Kidney tubule cell (primary cell): ENCODE data around the gene TBC1D22B.

Source experiments
- DNase-seq: peaks from one replicate; pipeline ENCODE4 v3.0.0-alpha.2; 2018; ENCODE audit warnings: low spot score

TBC1D22B gene

GRCh38 chr6:37239950-37240713, 17.4 kb upstream of the TBC1D22B start:
- peak; percentile 100 for DNase-seq

DNA sequence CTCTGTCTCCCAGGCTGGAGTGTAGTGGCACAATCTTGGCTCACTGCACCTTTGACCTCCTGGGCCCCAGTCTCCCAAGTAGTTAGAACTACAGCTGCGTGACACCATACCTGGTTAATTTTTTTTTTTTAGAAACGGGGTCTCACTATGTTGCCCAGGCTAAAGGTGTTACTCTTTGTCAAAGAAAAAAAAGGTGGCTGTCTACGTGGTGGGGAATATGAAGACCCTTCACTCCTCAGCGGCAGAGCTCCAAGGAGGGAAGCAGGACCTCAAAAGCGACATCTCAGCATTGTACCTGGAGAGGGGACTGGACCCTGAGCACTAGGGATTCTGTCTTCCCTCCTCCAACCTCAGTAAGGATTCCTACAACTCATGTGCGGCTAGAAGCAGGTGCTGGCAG, 16.4 kb upstream of the TBC1D22B start:
- DNase-seq: no peak

DNA sequence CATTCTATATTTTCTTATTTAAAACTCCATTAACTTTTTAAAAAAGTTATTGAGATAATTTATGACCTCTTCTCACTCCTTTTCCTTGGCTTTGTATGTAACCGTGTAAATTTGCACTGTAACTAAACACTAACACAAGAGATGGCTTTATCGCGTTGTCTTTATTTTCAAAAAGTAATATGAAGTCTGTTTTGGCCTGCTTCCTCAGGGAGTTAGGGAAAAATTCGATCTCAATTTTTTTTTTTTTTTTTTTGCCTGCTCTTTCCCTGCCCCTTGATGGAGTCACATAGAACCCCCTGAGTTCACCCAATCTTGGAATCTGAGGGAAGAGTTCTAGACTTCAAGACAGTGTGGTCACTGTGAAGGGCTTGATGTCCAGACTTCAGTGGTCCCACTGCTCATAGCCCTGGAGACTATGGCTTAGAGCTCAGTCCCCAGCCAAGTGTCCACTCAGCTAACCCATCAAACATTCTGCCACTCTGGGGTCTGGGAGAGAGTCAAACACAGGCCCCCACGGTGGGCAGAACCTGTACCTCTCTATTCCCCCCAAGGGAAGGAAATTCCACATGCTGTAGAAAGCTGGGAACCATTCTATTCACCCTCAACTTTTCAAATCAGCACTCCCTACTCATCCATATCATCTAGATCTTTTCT, 15.7 kb upstream of the TBC1D22B start:
- DNase-seq: no peak

- DNase-seq: peak; percentile 99
These were observed 15.0 kb upstream of the TBC1D22B start for GRCh38 chr6:37242429-37243052.

DNA sequence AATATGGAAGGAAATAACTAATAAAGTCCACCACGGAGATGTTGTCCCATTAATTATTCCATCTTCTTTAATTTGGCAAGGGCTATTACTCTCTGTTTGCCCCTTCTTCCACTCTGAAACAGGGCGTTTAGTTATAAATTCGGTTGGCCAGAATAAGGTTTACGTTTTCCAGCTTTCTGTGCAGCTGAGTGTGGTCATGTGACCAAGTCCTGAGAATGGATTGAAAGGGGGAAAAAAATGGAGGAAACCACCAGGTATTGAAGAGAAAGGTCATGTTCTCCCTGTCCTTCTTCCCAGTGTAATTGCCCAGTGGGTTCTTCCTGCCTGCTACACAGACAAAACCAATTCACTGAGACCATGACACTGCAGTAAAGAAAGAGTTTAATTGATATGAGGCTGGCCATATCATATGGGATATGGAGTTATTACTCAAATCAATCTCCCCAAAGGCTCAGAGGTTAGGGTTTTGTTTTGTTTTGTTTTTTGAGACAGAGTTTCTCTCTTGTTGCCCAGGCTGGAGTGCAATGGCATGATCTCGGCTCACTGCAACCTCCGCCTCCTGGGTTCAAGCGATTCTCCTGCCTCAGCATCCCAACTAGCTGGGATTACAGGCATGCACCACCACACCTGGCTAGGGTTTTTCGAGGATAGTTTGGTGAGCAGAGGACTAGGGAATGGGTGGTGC, 14.3 kb upstream of the TBC1D22B start:
- no peak for DNase-seq

GRCh38 chr6:37243816-37244370, 13.7 kb upstream of the TBC1D22B start:
- DNase-seq: no peak

GRCh38 chr6:37244430-37245310, 12.9 kb upstream of the TBC1D22B start:
- DNase-seq: peak; percentile 99

GRCh38 chr6:37251211-37251780, 6.3 kb upstream of the TBC1D22B start:
- peak; percentile 44 for DNase-seq

- no peak for DNase-seq
These were observed 4.0 kb upstream of the TBC1D22B start for GRCh38 chr6:37253486-37254007.

- no peak for DNase-seq
These were observed 2.7 kb upstream of the TBC1D22B start for GRCh38 chr6:37254881-37255280.

DNA sequence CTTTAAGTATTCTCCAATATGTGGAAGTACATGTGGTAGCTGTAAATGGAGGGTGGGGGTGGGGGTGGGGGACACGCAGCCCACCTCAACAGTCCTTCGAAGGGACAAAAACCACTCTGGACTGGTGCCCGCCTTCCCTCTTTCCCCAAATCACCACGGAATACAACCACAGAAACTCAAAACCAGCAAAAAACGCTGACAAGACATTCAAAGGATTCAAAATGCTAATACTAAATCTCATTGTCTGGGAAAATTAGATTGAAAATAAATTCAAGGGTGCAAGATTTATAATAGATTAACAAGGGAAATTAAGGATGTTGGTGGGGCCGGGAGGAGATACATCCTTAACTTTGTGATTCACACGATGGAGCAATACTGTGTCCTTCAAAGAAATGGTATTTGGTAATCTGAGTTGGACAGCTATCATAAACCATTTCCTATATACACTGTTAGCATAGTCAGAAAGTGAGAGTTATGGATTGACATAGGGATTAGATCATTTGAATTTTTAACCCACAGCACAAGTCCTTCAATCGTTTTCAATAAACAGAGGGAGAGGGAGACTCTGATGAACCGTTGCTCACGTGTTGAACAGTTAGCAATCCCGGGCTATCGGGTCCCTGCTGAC, 766 bp upstream of the TBC1D22B start:
- DNase-seq: no peak

- DNase-seq: no peak
These were observed 295 bp upstream of the TBC1D22B start for GRCh38 chr6:37257320-37257633.

DNA sequence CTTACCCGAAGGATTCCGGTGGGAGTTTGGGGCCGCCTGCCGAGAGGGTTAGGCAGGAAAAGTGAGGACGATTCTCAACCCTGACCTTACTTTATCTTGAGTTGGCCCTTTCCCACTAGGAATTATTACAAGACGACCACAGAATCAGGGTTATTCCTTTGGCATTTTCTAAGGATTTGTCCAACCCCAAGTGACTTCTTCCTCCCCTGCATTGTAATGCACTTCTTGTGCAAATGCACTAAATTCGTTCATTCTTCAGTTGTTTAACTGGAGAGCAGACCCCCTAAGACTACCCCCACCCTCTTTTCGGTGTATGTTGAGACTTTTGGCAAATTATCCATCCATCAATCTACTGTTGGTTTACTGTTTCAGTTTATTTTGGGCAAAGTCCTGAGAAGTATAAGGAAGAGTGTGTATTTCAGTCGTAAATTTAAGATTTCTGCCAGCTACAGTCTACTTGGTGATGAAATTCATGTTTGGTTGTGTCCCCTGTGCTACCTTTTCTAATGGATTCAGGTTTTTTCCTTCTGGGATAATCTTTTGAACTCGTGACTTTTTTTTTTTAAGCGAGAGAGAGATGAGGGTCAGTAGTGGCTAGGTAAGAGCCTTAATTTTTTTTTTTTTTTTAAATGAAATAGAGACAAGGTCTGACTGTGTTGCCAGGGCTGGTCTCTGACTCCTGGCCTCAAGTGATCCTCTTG, 983 bp downstream of the TBC1D22B start:
- no peak for DNase-seq

DNA sequence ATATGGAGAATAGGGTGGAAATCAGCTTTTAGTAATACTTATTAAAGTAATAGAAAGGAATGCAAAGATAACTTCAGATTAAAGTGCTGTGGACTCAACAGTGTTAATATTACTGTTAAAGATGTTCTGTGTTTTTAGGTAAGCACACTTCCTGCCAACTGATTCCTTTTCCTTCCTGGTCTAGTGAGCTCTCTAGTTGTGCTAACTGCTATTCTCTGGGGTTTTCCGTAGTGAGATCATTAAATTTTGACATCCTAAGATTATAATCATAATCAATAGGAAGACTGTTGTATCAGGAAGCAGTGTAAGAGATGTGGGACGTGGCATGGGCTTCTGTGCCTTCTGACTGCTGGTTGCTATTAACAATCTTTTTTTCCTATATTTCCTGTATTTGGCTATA, 1.6 kb downstream of the TBC1D22B start:
- peak; percentile 77 for DNase-seq

- DNase-seq: no peak
These were observed 2.5 kb downstream of the TBC1D22B start for GRCh38 chr6:37260040-37260439.

GRCh38 chr6:37260444-37260843, 2.9 kb downstream of the TBC1D22B start:
- DNase-seq: no peak

- no peak for DNase-seq
These were observed 3.6 kb downstream of the TBC1D22B start for GRCh38 chr6:37261198-37261597.

DNA sequence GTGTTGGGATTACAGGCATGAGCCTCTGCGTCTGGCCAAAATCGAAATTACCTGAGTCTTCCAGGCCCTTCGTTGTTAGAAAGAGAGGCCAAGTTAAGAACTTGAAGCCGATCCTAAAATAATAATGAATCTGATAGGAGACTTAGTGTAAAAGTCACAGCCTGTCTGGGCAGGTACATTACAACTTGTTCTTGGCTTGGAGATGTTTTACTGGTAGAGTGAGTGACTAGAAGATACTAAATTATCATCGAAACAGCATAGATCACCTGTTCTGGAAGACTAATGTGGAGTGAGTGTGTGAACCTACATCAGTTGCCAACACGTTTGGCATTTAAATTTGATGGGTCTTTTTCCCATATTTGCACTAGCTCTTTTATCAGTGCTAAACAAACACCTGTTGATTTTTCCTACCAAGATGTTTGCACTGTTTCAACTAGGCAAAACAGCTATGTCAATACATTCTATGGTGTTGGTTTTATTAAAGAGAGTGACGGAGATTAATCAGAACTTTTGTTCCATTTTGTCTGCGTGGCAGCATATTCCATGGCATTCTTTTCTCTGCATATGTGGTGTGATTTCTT, 5.0 kb downstream of the TBC1D22B start:
- DNase-seq: no peak

GRCh38 chr6:37265001-37265400, 7.4 kb downstream of the TBC1D22B start:
- no peak for DNase-seq
